ENCODE data around the gene TANGO2. TPM values are rescaled to one million over a fixed set of nuclear protein-coding genes. Genes with fewer than 3 reads are reported as not detected.
A peak's percentile ranks its signal among the peaks of the same experiment; 100 is the strongest.

Gene TANGO2
- total RNA-seq, 1 experiment from 2014 or later, result 17.0 TPM

GRCh38 chr22:20060700-20061480, 40.0 kb downstream of the TANGO2 start:
- intact Hi-C loops (cut with micrococcal nuclease), result no loop called here
- no peak for DNase-seq (ENCODE audit: low read depth, low spot score)
- TF ChIP-seq CTCF (IDR thresholded peaks at IDR 0.05 in 2 of 3, conservative IDR thresholded peaks at IDR 0.05 in 1 of 3; ENCODE audit: borderline replicate concordance in 1 of 3, insufficient read depth in 1 of 3, low read depth in 2 of 3, low read length in 2 of 3) (peak in 2 of 3 experiments; percentile 40 to 51; a peak in 3 of 6 replicates), POLR2AphosphoS5 (IDR thresholded peaks at IDR 0.05; ENCODE audit: low read depth, low read length) (no peak), REST (IDR thresholded peaks at IDR 0.05; ENCODE audit: low read depth) (no peak)
- H3K9me3 ChIP-seq (ENCODE audit: control insufficient read depth in 1 of 2, insufficient read depth in 1 of 2, low read depth in 1 of 2, low read length in 2 of 2), result no peaks in the 10 kb centered on the region
- CTCF ChIA-PET, result interaction anchor here (0.6 kb wide), 1 partner anchor 10 kb away, joined by 4 read pairs; no protein-coding TSS in a partner anchor
- no peaks in the 10 kb centered on the region for H3K27me3 ChIP-seq (ENCODE audit: insufficient read depth, low read length)
- no peaks in the 10 kb centered on the region for H3K79me2 ChIP-seq (ENCODE audit: insufficient read depth, low read length)
- H4K20me1 ChIP-seq (ENCODE audit: insufficient read depth), result no peaks in the 10 kb centered on the region
- H3K4me3 ChIP-seq (replicated peaks in 1 of 2; ENCODE audit: low read depth in 1 of 2, low read length in 2 of 2), result no peak overlapping the region
- POLR2A ChIA-PET, result no interaction called here
- RAD21 ChIA-PET (ENCODE audit: low non-redundant PET in 1 of 2, low total read pairs in 2 of 2, uncharacterized antibody in 2 of 2, unreplicated experiment in 2 of 2), result no interaction called here
- no peaks in the 10 kb centered on the region; a peak in 1 of 4 replicates for H3K36me3 ChIP-seq (ENCODE audit: control insufficient read depth in 1 of 2, insufficient read depth in 2 of 2, low read length in 2 of 2)
- peaks cover 4 to 26% of the 10 kb centered on the region in 2 experiments for H3K4me1 ChIP-seq (ENCODE audit: control insufficient read depth in 1 of 2, insufficient read depth in 2 of 2, low read length in 2 of 2)
- no peaks in the 10 kb centered on the region for H3K9me2 ChIP-seq (ENCODE audit: insufficient read depth)
- no peak overlapping the region for H3K27ac ChIP-seq (ENCODE audit: low read depth, low read length)
- no peak for ATAC-seq
- H2AFZ ChIP-seq (ENCODE audit: low read depth, low read length, poor library complexity, severe bottlenecking), result no peak overlapping the region
- BruUV-seq (replicated peaks), result no TSS peak
- H3K4me2 ChIP-seq (ENCODE audit: low read length), result no peak overlapping the region
- no peak overlapping the region for H3K9ac ChIP-seq (ENCODE audit: low read length)

Measured in HCT116 (cell line).